HG02678 (cell line): ENCODE results near the gene ATP13A3.
A peak's percentile ranks its signal among the peaks of the same experiment; 100 is the strongest.
"Not testable (repeated sequence)": the region's sequence is repeated elsewhere in the genome, so short reads cannot be mapped to it uniquely, and the experiment has no call there.

Source experiments
- ATAC-seq: cut with Tn5 transposase; IDR thresholded peaks from one replicate; pipeline ENCODE4 v1.9.1; 2021; ENCODE audit warnings: mild to moderate bottlenecking, moderate library complexity; ENCODE audit not compliant: unreplicated experiment

The ATP13A3 gene

DNA sequence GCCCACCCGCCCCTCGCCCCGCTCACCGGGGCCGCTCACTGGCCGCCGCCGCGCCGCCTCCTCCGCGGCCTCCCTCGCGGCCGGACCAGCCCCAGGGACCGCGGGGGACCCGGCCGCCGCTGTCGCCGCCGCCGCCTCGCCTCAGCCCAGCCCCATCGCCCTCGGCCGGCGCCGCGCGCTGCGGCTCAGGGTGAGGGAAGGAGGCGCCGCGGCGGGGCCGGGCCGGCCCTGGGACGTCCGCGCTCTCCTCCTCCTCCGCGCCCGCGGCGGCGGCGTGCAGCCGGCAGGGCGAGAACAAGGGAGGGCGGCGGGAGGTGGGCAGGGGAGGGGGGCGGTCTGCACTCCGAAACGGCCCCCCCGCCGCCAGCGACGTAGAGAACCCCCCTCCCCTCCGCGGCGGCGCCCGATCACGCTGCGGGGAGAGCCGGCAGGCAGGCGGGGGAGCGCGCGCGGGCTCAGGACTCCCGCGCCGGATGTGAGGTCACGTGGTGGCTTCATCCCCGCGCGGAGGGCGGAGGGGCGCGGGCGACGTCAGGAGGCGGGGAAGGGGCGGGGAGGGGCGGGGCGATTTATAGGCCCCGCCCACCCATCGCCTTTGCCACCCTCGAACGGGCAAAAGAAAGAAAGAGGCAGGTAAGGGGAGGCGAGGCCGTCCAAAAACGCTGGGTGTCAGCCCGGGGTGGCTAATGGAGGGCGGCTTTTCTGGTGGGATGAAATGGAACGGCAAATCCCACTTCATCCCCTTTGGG, at the start of gene ATP13A3:
TSS of gene ATP13A3 (minus strand) at position 463 of the 749 bp plus-strand sequence. CDS start 24,812 bp downstream, outside the sequence.
- peak; percentile 71 for ATAC-seq

DNA sequence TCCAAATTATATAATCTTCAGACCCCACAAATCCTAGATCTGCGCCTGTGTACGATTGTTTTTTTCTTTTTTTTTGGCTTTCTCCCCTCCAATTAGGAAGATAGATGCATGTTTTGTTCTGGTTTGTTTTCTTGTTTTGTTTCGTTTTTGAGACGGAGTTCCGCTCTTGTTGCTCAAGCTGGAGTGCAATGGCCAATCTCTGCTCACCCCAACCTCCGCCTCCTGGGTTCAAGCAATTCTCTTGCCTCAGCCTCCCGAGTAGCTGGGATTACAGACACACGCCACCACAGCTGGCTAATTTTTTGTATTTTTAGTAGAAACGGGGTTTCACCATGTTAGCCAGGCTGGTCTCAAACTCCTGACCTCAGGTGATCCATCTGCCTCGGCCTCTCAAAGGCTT, 48.4 kb upstream of the ATP13A3 start:
- not testable (repeated sequence) for ATAC-seq

GRCh38 chr3:194534243-194534642, 47.4 kb upstream of the ATP13A3 start:
- ATAC-seq = no peak

DNA sequence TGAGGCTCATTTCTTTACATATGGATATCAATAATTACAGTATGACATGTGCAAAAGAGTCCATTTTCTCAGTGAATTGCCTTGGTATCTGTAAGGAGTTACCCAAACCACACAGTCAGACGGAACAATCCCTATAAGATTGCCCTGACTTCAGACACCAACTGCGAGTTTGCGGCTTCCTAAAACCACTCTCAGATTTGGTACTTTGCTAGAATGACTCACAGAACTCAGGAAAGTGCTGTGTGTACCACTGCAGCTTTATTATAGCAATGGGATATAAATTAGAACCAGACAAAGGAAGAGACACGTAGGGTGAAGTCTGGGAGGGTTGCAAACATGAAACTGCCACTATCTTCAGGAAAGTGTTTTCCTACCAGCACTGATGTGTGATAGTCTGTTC, 45.8 kb upstream of the ATP13A3 start:
- ATAC-seq = no peak

GRCh38 chr3:194527726-194528125, 40.9 kb upstream of the ATP13A3 start:
- ATAC-seq = no peak

- ATAC-seq = no peak
Measured at GRCh38 chr3:194526164-194526563, 39.4 kb upstream of the ATP13A3 start.

- no peak for ATAC-seq
Measured at GRCh38 chr3:194522579-194523046, 35.8 kb upstream of the ATP13A3 start.

DNA sequence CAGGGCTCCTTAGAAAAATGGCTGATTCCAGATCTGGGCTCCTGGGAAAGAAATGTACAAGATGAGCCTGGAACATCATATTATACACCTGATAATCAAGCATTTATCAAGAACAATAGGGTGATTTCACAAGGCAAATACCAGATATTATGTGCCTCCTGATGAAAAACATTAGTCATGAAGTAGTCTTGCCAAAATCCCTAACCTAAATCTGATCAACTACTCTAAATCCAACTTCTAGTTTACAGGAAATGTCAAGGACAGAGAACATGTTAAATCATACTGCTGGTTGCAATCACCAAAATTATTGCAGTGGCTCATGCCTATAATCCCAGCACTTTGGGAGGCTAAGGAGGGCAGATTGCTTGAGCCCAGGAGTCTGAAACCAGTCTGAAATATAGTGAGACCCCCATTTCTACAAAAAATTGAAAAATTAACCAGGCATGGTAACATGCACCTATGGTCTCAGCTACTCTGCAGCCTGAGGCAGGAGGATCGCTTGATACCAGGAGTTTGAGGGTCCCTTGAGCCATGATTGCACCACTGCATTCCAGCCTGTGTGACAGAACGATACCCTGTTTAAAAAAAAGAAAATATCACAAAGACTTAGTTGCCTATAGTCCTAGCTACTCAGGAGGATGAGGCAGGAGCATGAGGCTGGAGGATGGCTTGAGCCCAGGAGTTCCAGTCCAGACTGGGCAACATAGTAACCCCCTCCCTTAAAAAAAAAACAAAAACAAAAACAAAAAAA, 34.9 kb upstream of the ATP13A3 start:
- ATAC-seq = no peak

DNA sequence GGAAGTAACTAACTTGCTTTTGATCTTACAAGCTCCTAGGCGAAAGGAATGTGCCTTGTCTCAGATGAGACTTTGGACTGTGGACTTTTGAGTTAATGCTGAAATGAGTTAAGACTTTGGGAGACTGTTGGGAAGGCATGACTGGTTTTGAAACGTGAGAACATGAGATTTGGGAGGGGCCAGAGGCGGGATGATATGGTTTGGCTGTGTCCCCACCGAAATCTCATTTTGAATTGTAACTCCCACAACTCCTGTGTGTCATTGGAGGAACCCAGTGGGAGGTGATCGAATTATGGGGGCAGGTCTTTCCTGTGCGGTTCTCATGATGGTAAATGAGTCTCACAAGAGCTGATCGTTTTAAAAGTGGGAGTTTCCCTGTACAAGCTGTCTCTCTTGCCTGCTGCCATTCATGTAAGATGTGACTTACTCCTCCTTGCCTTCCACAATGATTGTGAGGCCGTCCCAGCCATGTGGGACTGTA, 33.9 kb upstream of the ATP13A3 start:
- peak; percentile 62 for ATAC-seq

DNA sequence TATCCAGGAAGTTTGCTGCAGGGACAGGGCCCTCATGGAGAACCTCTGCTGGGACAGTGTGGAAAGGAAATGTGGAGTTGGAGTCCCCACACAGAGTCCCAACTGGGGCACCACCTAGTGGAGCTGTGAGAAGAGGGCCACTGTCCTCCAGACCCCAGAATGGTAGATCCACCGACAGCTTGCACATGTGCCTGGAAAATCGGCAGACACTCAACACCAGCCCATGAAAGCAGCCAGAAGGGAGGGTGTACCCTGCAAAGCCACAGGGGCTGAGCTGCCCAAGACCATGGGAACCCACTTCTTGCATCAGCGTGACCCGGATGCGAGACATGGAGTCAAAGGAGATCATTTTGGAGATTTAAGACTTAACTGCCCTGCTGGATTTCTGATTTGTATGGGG, 33.4 kb upstream of the ATP13A3 start:
- not testable (repeated sequence) for ATAC-seq

- ATAC-seq = no peak
Measured at GRCh38 chr3:194518652-194519051, 31.9 kb upstream of the ATP13A3 start.

- ATAC-seq = no peak
Measured at GRCh38 chr3:194517333-194517732, 30.5 kb upstream of the ATP13A3 start.

GRCh38 chr3:194514626-194515025, 27.8 kb upstream of the ATP13A3 start:
- ATAC-seq = no peak

- no peak for ATAC-seq
Measured at GRCh38 chr3:194512895-194513601, 26.2 kb upstream of the ATP13A3 start.

DNA sequence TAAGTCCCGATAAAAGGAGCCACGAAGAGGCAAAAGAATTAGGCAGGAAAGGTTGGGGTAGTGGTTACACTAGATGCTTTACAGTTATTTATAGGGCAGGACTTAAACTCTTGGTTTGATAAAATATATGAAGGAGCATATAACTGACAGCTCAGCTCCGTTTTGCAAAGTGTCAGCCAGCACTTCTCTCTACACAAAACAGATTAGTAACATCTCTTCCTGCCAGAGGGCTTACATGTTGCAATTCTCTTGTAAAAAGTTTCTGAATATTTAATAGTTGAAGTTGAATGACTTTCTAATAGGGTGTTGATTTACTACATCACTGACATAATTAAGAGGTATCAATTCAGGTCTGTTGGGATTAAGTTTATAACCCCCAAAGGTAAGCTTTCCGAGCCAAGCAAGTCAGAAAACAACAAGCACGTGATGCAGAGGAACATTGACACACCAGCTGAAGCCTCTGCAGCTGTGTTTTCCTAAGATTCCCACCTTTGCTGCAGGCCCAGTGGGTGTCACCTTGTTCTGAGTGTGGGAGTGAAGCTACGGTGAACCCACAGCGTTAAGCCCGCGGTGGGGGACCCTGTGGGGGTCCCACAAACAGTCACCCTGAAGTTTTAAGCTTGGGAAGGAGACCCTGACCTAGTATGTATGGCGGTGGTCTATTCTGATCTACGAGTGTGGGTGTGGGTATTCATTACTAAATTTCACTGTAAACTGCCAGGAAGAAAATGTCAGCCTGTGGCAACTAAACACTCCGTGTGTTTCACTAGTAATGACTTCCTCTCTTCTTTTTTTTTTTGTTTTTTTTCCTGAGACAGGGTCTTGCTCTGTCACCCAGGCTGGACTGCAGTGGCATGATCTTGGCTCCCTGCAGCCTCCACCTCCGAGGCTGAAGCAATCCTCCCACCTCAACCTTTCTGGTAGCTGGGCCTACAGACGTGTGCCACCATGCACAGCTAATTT, 22.0 kb upstream of the ATP13A3 start:
- no peak for ATAC-seq

- no peak for ATAC-seq
Measured at GRCh38 chr3:194507571-194507970, 20.8 kb upstream of the ATP13A3 start.

DNA sequence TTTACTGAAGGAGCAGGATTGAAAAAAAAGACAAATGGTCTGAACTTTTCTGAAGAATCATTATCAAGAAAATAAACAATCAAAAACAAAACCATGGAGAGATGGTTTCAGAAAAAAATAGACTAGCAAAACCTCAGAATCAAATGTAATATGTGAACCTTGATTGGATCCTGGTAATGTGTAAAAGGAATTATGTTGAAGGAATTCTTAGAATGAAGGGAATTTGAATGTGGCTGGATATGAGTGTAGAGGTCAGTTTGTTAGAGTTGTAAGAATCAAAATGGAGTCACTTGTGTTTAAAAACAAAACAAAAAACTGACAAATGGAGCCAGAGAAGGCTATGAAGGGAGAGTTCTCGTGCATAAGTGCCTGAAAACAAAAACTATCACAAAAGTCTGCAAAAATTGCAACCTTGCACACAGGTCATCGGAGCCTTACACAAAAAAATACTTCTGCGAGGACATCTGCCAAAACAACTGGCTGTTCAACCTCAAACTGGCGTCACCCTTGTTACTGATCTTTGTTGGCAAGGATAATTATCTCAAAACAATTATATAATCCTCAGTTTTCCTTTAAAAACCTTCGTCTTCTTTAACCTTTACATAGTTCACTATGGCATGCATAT, 19.1 kb upstream of the ATP13A3 start:
- no peak for ATAC-seq

GRCh38 chr3:194504861-194505260, 18.1 kb upstream of the ATP13A3 start:
- no peak for ATAC-seq

GRCh38 chr3:194504146-194504545, 17.3 kb upstream of the ATP13A3 start:
- ATAC-seq = no peak

- no peak for ATAC-seq
Measured at GRCh38 chr3:194503081-194503531, 16.3 kb upstream of the ATP13A3 start.
